Activated naive CD4-positive, alpha-beta T cell treated with anti-CD3 and anti-CD28 coated beads, Interleukin-2, amount 50 U/mL, for 16 hours (primary cell): Measurements from ENCODE around the gene ADIPOR2.
"Not testable (repeated sequence)": the region's sequence is repeated elsewhere in the genome, so short reads cannot be mapped to it uniquely, and the experiment has no call there.

Experiments
- DNase-seq: peaks from one replicate; pipeline ENCODE4 v3.0.0-alpha.2; 2020

Gene ADIPOR2

GRCh38 chr12:1666215-1666614 lies 24.7 kb upstream of the ADIPOR2 start:
- no peak for DNase-seq

GRCh38 chr12:1666685-1667162 lies 24.1 kb upstream of the ADIPOR2 start:
- DNase-seq, result no peak

- DNase-seq, result no peak
Measured at GRCh38 chr12:1668833-1669543, 21.9 kb upstream of the ADIPOR2 start.

DNA sequence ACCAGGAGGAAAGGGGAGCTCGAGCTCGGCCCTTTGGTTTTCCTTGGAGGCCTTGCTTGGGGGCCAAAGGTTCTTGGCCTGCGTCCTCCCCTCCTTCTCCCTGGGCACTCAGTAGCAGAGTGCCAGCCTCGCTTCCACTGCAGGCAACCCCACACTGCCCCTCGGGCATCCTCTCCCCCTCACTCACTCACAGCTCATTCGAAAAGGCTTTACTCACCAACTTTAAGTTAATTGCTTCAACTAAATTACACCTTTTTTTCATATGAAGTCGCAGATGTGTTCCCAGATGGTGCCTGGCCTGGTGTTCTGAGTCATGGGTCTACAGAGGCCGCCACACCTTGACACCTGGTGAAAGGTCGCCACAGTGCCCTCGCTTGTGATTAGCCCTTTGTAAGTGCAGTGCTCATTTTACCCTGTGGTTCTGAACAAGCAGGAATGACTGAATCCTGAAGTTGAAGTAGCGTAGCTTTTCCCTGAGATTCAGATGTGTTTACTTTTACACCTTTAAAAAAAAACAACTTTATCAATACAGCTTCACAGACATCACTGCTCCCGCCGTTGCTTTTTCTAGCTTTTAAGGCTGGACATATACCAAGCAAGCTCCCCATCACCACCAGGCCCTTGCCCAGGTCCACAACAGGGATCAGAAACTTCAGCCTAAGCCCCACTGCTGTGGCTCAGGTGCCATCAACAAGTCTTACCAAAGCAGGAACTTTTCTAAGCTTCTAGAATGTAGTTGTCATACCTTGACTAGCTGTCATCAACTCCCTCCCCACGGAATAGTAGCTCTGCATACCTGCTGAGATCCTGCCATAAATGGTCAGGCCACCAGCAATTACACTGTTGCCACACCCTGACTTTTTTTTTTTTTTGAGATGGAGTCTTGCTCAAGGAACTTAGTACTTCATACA lies 20.3 kb upstream of the ADIPOR2 start:
- DNase-seq, result no peak

DNA sequence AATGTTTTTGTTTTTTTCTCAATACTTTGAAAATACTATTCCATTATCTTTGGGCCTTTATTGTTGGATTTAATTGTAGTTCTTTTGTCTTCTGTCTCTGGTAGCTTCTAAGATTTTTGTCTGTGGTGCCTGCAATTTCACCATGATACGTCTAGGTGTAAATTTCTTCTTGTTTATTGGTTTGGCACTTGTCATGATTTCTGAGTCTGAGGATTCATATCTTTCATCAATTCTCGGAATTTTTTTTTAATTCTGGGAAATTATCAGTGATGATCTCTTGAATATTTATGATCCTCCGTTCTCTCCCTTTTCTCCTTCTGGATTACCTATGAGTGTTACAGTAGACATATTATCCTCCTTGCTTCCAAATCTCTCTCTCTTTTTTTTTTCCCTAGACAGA lies 14.8 kb upstream of the ADIPOR2 start:
- DNase-seq, result no peak

DNA sequence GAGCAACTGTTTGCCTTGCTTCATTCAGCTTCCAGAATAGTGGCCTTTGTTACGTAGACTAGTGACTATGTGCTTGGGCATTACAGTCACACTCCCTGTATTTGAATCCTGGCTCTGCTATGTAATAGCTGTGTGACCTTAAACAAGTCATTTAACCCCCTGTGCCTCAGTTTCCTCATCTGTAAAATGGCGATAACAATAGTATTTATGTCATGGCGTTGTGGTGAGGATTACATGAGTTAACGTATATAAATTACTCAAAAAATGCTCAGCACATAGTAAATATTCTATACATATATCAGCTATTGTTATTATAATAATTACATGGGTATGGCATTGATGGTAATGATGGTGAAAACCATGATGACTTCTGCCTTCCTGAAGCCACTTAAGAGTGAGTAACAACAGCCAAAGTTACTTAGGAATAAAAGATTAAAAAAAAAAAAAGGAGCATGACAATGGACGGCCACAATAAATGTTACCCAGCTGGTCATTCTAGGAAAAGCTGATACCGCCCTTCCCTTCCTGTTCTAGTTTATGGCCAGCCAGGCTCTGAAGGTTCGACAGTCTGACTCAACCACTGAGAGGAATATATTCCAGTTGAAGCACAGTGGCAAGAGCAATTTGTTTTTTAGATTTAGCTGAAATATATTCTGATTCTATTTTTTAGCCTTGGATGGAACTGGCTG lies 9.9 kb upstream of the ADIPOR2 start:
- DNase-seq, result no peak

DNA sequence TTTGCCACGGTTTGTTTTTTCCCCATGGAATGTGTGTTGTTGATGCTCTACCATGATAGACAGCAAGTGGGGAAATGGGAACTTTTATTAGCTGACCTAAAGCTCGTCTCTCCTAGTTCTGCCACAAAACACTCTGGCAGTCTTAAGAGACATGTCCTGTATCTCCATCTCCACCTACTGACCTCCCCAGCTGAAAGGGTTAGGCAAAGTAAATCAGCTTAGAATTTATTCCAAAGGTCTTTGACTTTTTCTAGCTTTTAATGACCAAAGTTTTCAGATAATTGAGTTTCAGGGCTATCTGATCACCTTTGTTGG lies 9.4 kb upstream of the ADIPOR2 start:
- no peak for DNase-seq

DNA sequence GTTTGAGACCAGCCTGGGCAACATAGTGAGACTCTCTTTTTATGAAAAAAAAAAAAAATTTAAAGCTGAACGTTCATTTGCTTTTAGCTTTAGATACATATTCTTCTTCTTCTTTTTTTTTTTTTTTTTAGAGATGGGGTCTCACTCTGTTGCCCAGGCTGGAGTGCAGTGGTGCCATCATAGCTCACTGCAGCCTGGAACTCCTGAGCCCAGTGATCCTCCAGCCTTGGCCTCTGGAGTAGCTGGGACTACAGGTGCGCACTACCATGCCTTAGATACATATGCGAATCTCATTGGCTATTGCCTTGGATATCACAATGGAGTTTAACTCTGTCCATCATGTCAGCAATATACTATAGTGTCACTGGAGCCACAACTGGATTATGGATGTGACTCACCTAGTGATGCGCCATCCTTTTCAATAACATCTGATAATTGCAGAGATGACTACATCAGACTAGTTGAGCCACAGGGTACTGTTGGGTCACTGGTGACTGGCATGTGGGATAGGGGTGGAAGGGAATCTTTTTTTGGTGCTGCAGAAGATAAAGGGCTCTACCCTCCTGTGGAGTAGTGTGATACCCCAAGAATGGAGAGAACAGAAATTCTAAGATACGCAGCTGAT lies 2.7 kb upstream of the ADIPOR2 start:
- no peak for DNase-seq

GRCh38 chr12:1691123-1692007 lies 495 bp downstream of the ADIPOR2 start:
- DNase-seq, result no peak

- DNase-seq, result no peak
Measured at GRCh38 chr12:1692226-1692625, 1.4 kb downstream of the ADIPOR2 start.

DNA sequence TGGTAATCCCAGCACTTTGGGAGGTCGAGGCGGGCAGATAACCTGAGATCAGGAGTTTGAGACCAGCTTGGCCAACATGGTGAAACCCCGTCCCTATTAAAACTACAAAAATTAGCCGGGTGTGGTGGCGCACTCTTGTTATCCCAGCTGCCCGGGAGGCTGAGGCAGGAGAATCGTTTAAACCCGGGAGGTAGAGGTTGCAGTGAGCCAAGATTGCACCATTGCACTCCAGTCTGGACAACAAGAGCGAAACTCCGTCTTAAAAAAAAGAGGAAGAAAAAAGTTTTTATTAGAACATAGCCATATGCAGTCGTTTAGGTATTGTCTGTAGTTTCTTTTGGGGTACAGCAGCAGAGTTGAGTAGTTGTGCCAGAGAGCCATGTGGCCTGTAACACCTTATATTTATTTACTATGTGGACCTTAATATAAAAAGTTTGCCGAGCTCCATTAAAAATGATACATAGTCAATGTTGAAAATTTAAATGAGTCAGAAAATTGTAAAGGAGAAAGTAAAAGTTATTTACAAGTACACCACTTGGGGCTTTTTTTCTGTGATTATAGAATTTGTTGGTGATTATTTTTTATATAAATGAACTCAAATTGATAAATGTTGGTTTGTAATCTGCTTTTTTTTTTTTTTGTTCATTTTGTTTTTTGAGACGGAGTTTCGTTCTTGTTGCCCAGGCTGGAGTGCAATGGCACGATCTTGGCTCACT lies 2.2 kb downstream of the ADIPOR2 start:
- DNase-seq, result no peak

- DNase-seq, result not testable (repeated sequence)
Measured at GRCh38 chr12:1695097-1695496, 4.2 kb downstream of the ADIPOR2 start.

DNA sequence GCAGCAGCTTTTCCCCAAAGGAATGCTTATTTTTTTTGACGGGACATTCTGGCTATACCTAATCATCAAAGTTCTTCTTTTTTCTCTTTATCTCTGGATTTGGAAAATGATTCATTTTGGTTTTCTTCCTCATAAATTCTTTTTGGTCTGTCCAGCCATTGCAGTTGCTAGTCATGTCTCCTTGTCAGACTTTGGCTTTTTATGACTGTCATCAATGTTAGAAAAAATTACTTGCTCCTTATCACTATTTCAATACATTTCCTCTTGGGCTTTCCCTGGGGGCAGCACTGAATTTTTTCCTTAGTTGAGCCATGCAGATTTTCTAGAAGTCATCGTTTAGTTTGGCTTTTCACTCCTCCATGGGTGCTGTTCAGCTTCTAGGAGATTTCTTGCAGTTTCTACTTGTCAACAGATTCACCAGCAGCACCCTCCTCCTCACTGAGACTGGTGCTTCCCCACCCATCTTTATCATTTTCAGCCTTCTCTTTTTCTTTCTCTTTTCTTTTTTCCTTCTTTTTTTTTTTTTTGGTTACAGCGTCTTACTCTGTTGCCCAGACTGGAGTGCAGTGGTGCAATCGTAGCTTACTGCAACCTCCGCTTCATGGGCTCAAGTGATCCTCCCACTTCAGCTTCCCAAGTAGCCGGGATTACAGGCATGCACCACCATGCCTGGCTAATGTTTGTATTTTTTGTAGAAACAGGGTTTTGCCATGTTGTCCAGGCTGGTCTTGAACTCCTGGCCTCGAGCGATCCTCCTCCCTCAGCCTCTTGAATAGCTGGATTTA lies 5.2 kb downstream of the ADIPOR2 start:
- no peak for DNase-seq

- DNase-seq, result no peak
Measured at GRCh38 chr12:1696800-1697199, 5.9 kb downstream of the ADIPOR2 start.

- no peak for DNase-seq
Measured at GRCh38 chr12:1697271-1697670, 6.4 kb downstream of the ADIPOR2 start.

- no peak for DNase-seq
Measured at GRCh38 chr12:1698720-1699119, 7.8 kb downstream of the ADIPOR2 start.

DNA sequence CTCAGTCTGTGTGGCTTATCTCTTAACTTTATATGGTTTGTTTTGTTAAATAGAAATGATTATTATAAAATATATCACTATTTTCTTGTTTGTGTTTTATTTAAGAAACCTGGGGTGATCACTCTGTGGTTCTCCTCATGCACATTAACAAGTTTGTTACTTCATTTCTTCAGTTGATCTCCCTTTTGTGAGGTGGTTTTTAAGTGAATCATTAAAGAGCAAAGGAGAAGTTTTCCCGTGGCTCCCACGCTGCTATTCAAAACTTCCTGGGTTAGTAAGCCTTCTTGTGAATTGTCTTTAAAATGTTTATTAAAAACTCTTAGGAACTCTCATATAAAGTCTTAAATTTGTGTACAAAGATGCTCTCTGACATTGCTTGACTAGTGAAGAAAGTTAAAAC lies 11.8 kb downstream of the ADIPOR2 start:
- no peak for DNase-seq

GRCh38 chr12:1703771-1704722 lies 13.2 kb downstream of the ADIPOR2 start:
- no peak for DNase-seq
